Thyroid gland (tissue), 4 donors: ENCODE data around the gene SDHC.

Experiments used
- POLR2A ChIP-seq, 2 donors: fragments of 450-650 bp; IDR thresholded peaks; one replicate each; pipeline ENCODE4 v1.6.1; 2017; ENCODE audit warnings: antibody characterized with exemption in 2 of 2, mild to moderate bottlenecking in 2 of 2, moderate library complexity in 1 of 2
- TF ChIP-seq, protein P1 (sequence below), 6 experiments: fragments of 200-600 bp in 3 of 6; fragments of 450-650 bp in 3 of 6; sonication (generic) in 3 of 6; IDR thresholded peaks; one replicate each; pipeline ENCODE4 v1.5.1; 2016 to 2019; ENCODE audit warnings: antibody characterized with exemption in 6 of 6, mild to moderate bottlenecking in 2 of 6, inconsistent platforms in 1 of 6, moderate library complexity in 1 of 6

GRCh38 chr1:161351482-161351881, 37.3 kb downstream of the SDHC start:
- TF ChIP-seq, protein P1, sequence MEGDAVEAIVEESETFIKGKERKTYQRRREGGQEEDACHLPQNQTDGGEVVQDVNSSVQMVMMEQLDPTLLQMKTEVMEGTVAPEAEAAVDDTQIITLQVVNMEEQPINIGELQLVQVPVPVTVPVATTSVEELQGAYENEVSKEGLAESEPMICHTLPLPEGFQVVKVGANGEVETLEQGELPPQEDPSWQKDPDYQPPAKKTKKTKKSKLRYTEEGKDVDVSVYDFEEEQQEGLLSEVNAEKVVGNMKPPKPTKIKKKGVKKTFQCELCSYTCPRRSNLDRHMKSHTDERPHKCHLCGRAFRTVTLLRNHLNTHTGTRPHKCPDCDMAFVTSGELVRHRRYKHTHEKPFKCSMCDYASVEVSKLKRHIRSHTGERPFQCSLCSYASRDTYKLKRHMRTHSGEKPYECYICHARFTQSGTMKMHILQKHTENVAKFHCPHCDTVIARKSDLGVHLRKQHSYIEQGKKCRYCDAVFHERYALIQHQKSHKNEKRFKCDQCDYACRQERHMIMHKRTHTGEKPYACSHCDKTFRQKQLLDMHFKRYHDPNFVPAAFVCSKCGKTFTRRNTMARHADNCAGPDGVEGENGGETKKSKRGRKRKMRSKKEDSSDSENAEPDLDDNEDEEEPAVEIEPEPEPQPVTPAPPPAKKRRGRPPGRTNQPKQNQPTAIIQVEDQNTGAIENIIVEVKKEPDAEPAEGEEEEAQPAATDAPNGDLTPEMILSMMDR (IDR thresholded peaks at IDR 0.05) = no peak
- TF ChIP-seq POLR2A (IDR thresholded peaks at IDR 0.05) = no peak
